Activated B cell treated with CpG ODN at 0.5 μM for 24 hours (primary cell): ENCODE data around the gene TSHZ3. TPM values are rescaled to one million over a fixed set of nuclear protein-coding genes. Genes with fewer than 3 reads are reported as not detected.

Experiments used
- ATAC-seq: fragments of 200-7000 bp; cut with Tn5 transposase; one replicate; pipeline ENCODE4 v1.10.0; 2021; ENCODE audit warnings: low read depth, mild to moderate bottlenecking, moderate library complexity
- CTCF ChIA-PET: fragments of 350-600 bp; sonication (Branson Sonifier 250); formaldehyde crosslinking; loops from one replicate; lab custom pipeline; 2021; ENCODE audit warnings: antibody characterized with exemption; lab: Charles Lee
- POLR2A ChIA-PET: fragments of 350-600 bp; sonication (Branson Sonifier 250); formaldehyde crosslinking; loops from one replicate; lab custom pipeline; 2021; ENCODE audit warnings: antibody characterized with exemption; lab: Charles Lee
- DNase-seq: peaks from one replicate; pipeline ENCODE4 v3.0.0; 2022
- H3K27ac Mint-ChIP-seq: one replicate; pipeline ENCODE4 v1.8.0; 2020; ENCODE audit warnings: mixed read lengths
- H3K27me3 Mint-ChIP-seq: one replicate; pipeline ENCODE4 v1.8.0; 2021; ENCODE audit warnings: mixed read lengths
- H3K36me3 Mint-ChIP-seq: one replicate; pipeline ENCODE4 v1.8.0; 2021; ENCODE audit warnings: low read depth, mixed read lengths
- H3K4me1 Mint-ChIP-seq: one replicate; pipeline ENCODE4 v1.8.0; 2021; ENCODE audit warnings: mixed read lengths
- H3K4me3 Mint-ChIP-seq: one replicate; pipeline ENCODE4 v1.8.0; 2020; ENCODE audit warnings: mild to moderate bottlenecking, mixed read lengths
- H3K9me3 Mint-ChIP-seq: one replicate; pipeline ENCODE4 v1.8.0; 2020; ENCODE audit warnings: mixed read lengths
- intact Hi-C: fragments of 100-400 bp; cut with micrococcal nuclease; formaldehyde crosslinking; loops from one replicate; pipeline ENCODE4 v1.15.1; 2024
- total RNA-seq: library from RNA; stranded (reverse); gene quantifications from 2 replicates; pipeline ENCODE4 v1.2.3, GENCODE V29; 2022
- TF ChIP-seq, protein P1 (sequence below): fragments of 200-600 bp; IDR thresholded peaks from one replicate; pipeline ENCODE4 v1.8.0; 2022; ENCODE audit warnings: antibody characterized with exemption, mild to moderate bottlenecking

TSHZ3 gene
- total RNA-seq, 1 donor from 2014 or later: not detected

- intact Hi-C loops: no loop called here
These were observed 59.8 kb downstream of the TSHZ3 start for GRCh38 chr19:31289381-31289880.

DNA sequence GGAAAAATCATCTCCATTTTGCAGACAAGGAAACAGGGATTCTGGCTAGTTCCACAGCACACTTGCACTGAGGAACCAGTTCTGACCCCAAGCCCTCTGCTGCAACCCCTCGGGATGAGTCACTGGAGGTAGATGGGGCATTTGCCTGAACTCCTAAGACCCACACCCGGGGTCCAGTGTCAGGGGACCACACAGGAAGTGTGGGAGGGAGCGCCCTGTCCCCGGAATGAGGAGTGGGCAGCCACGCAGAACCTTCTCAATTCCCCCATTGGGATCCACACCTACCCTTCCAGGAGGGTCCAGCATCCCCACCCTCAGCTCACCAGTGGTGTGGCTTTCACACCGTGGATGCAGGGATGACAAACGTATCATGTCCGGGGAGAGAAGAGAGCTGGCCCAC lies 62.7 kb downstream of the TSHZ3 start:
- Mint-ChIP-seq H3K27ac (no peak overlapping the region), H3K27me3 (no peaks in the 10 kb centered on the region), H3K36me3 (no peaks in the 10 kb centered on the region), H3K9me3 (no peaks in the 10 kb centered on the region), H3K4me1 (no peaks in the 10 kb centered on the region), H3K4me3 (no peak overlapping the region)
- CTCF ChIA-PET: no interaction called here
- ATAC-seq (no peak), DNase-seq (no peak)
- POLR2A ChIA-PET: no interaction called here
- TF ChIP-seq, protein P1, sequence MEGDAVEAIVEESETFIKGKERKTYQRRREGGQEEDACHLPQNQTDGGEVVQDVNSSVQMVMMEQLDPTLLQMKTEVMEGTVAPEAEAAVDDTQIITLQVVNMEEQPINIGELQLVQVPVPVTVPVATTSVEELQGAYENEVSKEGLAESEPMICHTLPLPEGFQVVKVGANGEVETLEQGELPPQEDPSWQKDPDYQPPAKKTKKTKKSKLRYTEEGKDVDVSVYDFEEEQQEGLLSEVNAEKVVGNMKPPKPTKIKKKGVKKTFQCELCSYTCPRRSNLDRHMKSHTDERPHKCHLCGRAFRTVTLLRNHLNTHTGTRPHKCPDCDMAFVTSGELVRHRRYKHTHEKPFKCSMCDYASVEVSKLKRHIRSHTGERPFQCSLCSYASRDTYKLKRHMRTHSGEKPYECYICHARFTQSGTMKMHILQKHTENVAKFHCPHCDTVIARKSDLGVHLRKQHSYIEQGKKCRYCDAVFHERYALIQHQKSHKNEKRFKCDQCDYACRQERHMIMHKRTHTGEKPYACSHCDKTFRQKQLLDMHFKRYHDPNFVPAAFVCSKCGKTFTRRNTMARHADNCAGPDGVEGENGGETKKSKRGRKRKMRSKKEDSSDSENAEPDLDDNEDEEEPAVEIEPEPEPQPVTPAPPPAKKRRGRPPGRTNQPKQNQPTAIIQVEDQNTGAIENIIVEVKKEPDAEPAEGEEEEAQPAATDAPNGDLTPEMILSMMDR: no peak
- intact Hi-C loops: no loop called here

More at GRCh38 chr19:31289381-31289880, 59.8 kb downstream of the TSHZ3 start:
- no peaks in the 10 kb centered on the region for H3K36me3 Mint-ChIP-seq
- H3K27me3 Mint-ChIP-seq: no peaks in the 10 kb centered on the region
- ChIA-PET POLR2A (no interaction called here), CTCF (no interaction called here)
- H3K27ac Mint-ChIP-seq: no peak overlapping the region
- DNase-seq (no peak), ATAC-seq (no peak)
- no peaks in the 10 kb centered on the region for H3K4me1 Mint-ChIP-seq
- TF ChIP-seq, protein P1: no peak
- H3K9me3 Mint-ChIP-seq: peaks cover 4% of the 10 kb centered on the region
- no peak overlapping the region for H3K4me3 Mint-ChIP-seq

DNA sequence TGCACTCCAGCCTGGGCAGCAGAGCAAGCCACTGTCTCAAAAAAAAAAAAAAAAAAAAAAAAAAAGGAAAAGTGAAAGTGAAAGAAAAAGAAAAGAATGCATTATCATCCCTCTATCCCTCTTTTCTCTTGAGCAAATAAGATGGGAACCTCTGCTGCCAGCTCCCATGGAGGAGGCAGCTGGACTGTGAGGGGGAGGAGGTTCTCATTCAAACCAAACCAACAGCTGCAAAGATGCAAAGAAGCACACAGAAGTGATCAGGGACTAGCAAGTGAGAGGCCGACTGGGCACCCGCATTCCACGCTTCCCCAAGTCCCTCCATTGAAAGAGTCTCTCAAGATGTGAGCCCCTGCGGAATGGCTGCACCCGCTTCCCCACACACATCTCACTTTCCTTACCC lies 63.5 kb downstream of the TSHZ3 start:
- ChIA-PET POLR2A (interaction anchor here (0.8 kb wide), 1 partner anchor 329 kb away, joined by 5 read pairs; no protein-coding TSS in a partner anchor), CTCF (no interaction called here)
- intact Hi-C loops: no loop called here
- no peaks in the 10 kb centered on the region for H3K27me3 Mint-ChIP-seq
- no peaks in the 10 kb centered on the region for H3K4me1 Mint-ChIP-seq
- DNase-seq: no peak
- TF ChIP-seq, protein P1: no peak
- no peak overlapping the region for H3K27ac Mint-ChIP-seq
- H3K36me3 Mint-ChIP-seq: no peaks in the 10 kb centered on the region
- no peaks in the 10 kb centered on the region for H3K9me3 Mint-ChIP-seq
- no peak overlapping the region for H3K4me3 Mint-ChIP-seq
- ATAC-seq: no peak

GRCh38 chr19:31284621-31285020 lies 64.6 kb downstream of the TSHZ3 start:
- POLR2A ChIA-PET: no interaction called here
- no peaks in the 10 kb centered on the region for H3K9me3 Mint-ChIP-seq
- intact Hi-C loops: no loop called here
- H3K36me3 Mint-ChIP-seq: no peaks in the 10 kb centered on the region
- ATAC-seq: no peak
- H3K27me3 Mint-ChIP-seq: no peaks in the 10 kb centered on the region
- TF ChIP-seq, protein P1: no peak
- no peak overlapping the region for H3K4me3 Mint-ChIP-seq
- H3K4me1 Mint-ChIP-seq: no peaks in the 10 kb centered on the region
- CTCF ChIA-PET: no interaction called here
- H3K27ac Mint-ChIP-seq: no peak overlapping the region
- no peak for DNase-seq

DNA sequence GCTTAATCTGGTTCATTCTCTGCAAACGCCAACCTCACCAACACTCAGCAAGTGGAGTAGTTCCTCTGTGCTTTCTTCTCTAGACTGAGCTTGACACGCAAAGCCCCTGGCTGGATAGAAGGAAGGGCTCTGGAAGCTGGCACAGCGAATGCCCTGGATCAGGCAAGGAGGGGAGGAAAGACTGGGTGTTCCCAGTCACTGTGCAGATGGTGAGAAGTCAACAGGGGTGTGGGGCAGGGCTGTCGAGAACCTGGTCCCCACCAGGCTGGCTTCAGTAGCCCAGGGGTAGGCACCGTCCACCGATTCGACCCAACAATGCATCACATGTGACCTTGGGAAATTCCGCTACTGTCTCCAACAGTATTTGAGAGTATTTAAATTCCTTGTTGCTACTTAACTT lies 65.5 kb downstream of the TSHZ3 start:
- intact Hi-C loops: no loop called here
- Mint-ChIP-seq H3K27me3 (no peaks in the 10 kb centered on the region), H3K4me3 (no peak overlapping the region), H3K36me3 (no peaks in the 10 kb centered on the region), H3K4me1 (no peaks in the 10 kb centered on the region), H3K9me3 (no peaks in the 10 kb centered on the region), H3K27ac (no peak overlapping the region)
- CTCF ChIA-PET: no interaction called here
- POLR2A ChIA-PET: no interaction called here
- TF ChIP-seq, protein P1: no peak
- no peak for ATAC-seq
- DNase-seq: no peak
